Liver (tissue), 3 donors: Measurements from ENCODE around the gene CCM2L.

Experiments used
- CTCF ChIP-seq: fragments of 150-350 bp; IDR thresholded peaks from 2 replicates; pipeline ENCODE4 v1.5.1; 2017; ENCODE audit warnings: improper control_type of control experiment, low read depth, low read length; ENCODE audit not compliant: missing input control
- RAD21 ChIP-seq, 2 donors: IDR thresholded peaks; 2 replicates each; pipeline ENCODE4 v1.6.1; 2016; ENCODE audit warnings: antibody characterized with exemption in 2 of 2, mild to moderate bottlenecking in 2 of 2
- TAF1 ChIP-seq: conservative IDR thresholded peaks from 2 replicates; pipeline ENCODE4 v1.6.1; 2016; ENCODE audit warnings: antibody characterized with exemption, mild to moderate bottlenecking
- donor health status: healthy.
- donor health status: healthy.

GRCh38 chr20:32006053-32006452 lies 4.2 kb upstream of the CCM2L start:
- TF ChIP-seq TAF1 (no peak), CTCF (no peak), RAD21 (IDR thresholded peaks at IDR 0.05) (no peak)
